Skeletal muscle tissue (tissue), 4 donors: ENCODE measurements around the gene STK33. TPM values are rescaled to one million over a fixed set of nuclear protein-coding genes. Genes with fewer than 3 reads are reported as not detected.

Source experiments
- H3K27ac ChIP-seq: one replicate; pipeline ENCODE4 v1.7.0; 2013; ENCODE audit warnings: mild to moderate bottlenecking, low read depth, low read length, inconsistent platforms
- H3K27me3 ChIP-seq, 3 donors: one replicate each; pipeline ENCODE4 v1.7.0; 2013; ENCODE audit warnings: low read length in 3 of 3; ENCODE audit not compliant: control insufficient read depth in 3 of 3, insufficient read depth in 3 of 3
- H3K36me3 ChIP-seq, 3 donors: one replicate each; pipeline ENCODE4 v1.7.0; 2013; ENCODE audit warnings: low read length in 3 of 3; ENCODE audit not compliant: control insufficient read depth in 3 of 3, insufficient read depth in 3 of 3
- H3K4me1 ChIP-seq, 3 donors: one replicate each; pipeline ENCODE4 v1.7.0; 2013; ENCODE audit warnings: low read length in 3 of 3, mild to moderate bottlenecking in 3 of 3; ENCODE audit not compliant: control insufficient read depth in 3 of 3, insufficient read depth in 3 of 3
- H3K4me3 ChIP-seq, 3 donors: one replicate each; pipeline ENCODE4 v1.7.0; 2013; ENCODE audit warnings: low read length in 3 of 3
- H3K9ac ChIP-seq, 3 donors: one replicate each; pipeline ENCODE4 v1.7.0; 2013; ENCODE audit warnings: low read length in 3 of 3, mild to moderate bottlenecking in 3 of 3, moderate library complexity in 2 of 3, low read depth in 1 of 3
- H3K9me3 ChIP-seq, 3 donors: one replicate each; pipeline ENCODE4 v1.7.0; 2013; ENCODE audit warnings: low read length in 3 of 3; ENCODE audit not compliant: control insufficient read depth in 3 of 3
- total RNA-seq: library from RNA; depleted of rRNA; stranded (reverse); fragments of >200 nt; gene quantifications from one replicate; pipeline ENCODE4 v1.2.3, GENCODE V29; 2014
- donor health status: Osteomylitis.

Gene STK33
- total RNA-seq, 1 donor from 2014 or later: 3.1 TPM

- no peak overlapping the region for H3K9ac ChIP-seq
- no peaks in the 10 kb centered on the region for H3K9me3 ChIP-seq
- no peaks in the 10 kb centered on the region for H3K27me3 ChIP-seq
- H3K4me1 ChIP-seq: no peaks in the 10 kb centered on the region
- H3K27ac ChIP-seq: no peak overlapping the region
- H3K36me3 ChIP-seq: no peaks in the 10 kb centered on the region
- H3K4me3 ChIP-seq: no peak overlapping the region
Observed at GRCh38 chr11:8383227-8383626, 210.8 kb downstream of the STK33 start.

- H3K9ac ChIP-seq: no peak overlapping the region
Observed at GRCh38 chr11:8382436-8383053, 211.5 kb downstream of the STK33 start.

GRCh38 chr11:8381871-8382396, 212.1 kb downstream of the STK33 start:
- no peaks in the 10 kb centered on the region for H3K27me3 ChIP-seq
- no peaks in the 10 kb centered on the region for H3K36me3 ChIP-seq
- no peak overlapping the region for H3K27ac ChIP-seq
- no peaks in the 10 kb centered on the region for H3K4me1 ChIP-seq
- H3K4me3 ChIP-seq: no peak overlapping the region
- no peaks in the 10 kb centered on the region for H3K9me3 ChIP-seq
- H3K9ac ChIP-seq: no peak overlapping the region

More at GRCh38 chr11:8382436-8383053, 211.5 kb downstream of the STK33 start:
- Histone ChIP-seq H3K27ac (no peak overlapping the region), H3K4me3 (no peak overlapping the region), H3K4me1 (no peaks in the 10 kb centered on the region), H3K36me3 (no peaks in the 10 kb centered on the region), H3K9me3 (no peaks in the 10 kb centered on the region), H3K27me3 (no peaks in the 10 kb centered on the region)

- Histone ChIP-seq H3K9me3 (no peaks in the 10 kb centered on the region), H3K36me3 (no peaks in the 10 kb centered on the region), H3K27ac (no peak overlapping the region), H3K4me1 (no peaks in the 10 kb centered on the region), H3K4me3 (no peak overlapping the region), H3K27me3 (no peaks in the 10 kb centered on the region), H3K9ac (no peak overlapping the region)
Observed at GRCh38 chr11:8381343-8381742, 212.7 kb downstream of the STK33 start.

GRCh38 chr11:8375932-8376331, 218.1 kb downstream of the STK33 start:
- Histone ChIP-seq H3K36me3 (no peaks in the 10 kb centered on the region), H3K9me3 (no peaks in the 10 kb centered on the region), H3K27me3 (no peaks in the 10 kb centered on the region), H3K27ac (no peak overlapping the region), H3K9ac (no peak overlapping the region), H3K4me3 (no peak overlapping the region), H3K4me1 (no peaks in the 10 kb centered on the region)

GRCh38 chr11:8375460-8375859, 218.6 kb downstream of the STK33 start:
- H3K27me3 ChIP-seq: no peaks in the 10 kb centered on the region
- H3K9ac ChIP-seq: no peak overlapping the region
- H3K9me3 ChIP-seq: no peaks in the 10 kb centered on the region
- no peak overlapping the region for H3K27ac ChIP-seq
- H3K4me3 ChIP-seq: no peak overlapping the region
- no peaks in the 10 kb centered on the region for H3K4me1 ChIP-seq
- H3K36me3 ChIP-seq: no peaks in the 10 kb centered on the region

GRCh38 chr11:8374716-8375115, 219.3 kb downstream of the STK33 start:
- H3K4me3 ChIP-seq: no peak overlapping the region
- H3K27me3 ChIP-seq: no peaks in the 10 kb centered on the region
- no peaks in the 10 kb centered on the region for H3K36me3 ChIP-seq
- H3K9ac ChIP-seq: no peak overlapping the region
- no peaks in the 10 kb centered on the region for H3K4me1 ChIP-seq
- H3K9me3 ChIP-seq: no peaks in the 10 kb centered on the region
- H3K27ac ChIP-seq: no peak overlapping the region

- no peaks in the 10 kb centered on the region for H3K27me3 ChIP-seq
- H3K9me3 ChIP-seq: no peaks in the 10 kb centered on the region
- no peak overlapping the region for H3K9ac ChIP-seq
- no peaks in the 10 kb centered on the region for H3K4me1 ChIP-seq
- no peak overlapping the region for H3K4me3 ChIP-seq
- H3K36me3 ChIP-seq: no peaks in the 10 kb centered on the region
- no peak overlapping the region for H3K27ac ChIP-seq
Observed at GRCh38 chr11:8373519-8374432, 220.3 kb downstream of the STK33 start.

- H3K4me3 ChIP-seq: no peak overlapping the region
- no peak overlapping the region for H3K9ac ChIP-seq
- no peaks in the 10 kb centered on the region for H3K4me1 ChIP-seq
- no peaks in the 10 kb centered on the region for H3K36me3 ChIP-seq
- no peak overlapping the region for H3K27ac ChIP-seq
- H3K9me3 ChIP-seq: no peaks in the 10 kb centered on the region
- no peaks in the 10 kb centered on the region for H3K27me3 ChIP-seq
Observed at GRCh38 chr11:8372641-8373381, 221.2 kb downstream of the STK33 start.
